Glomerular visceral epithelial cell (primary cell): Measurements from ENCODE around the gene IGSF21.
A peak's percentile ranks its signal among the peaks of the same experiment; 100 is the strongest.
"Not testable (repeated sequence)": the region's sequence is repeated elsewhere in the genome, so short reads cannot be mapped to it uniquely, and the experiment has no call there.

Experiments used
- DNase-seq: peaks from one replicate; pipeline ENCODE4 v3.0.0-alpha.2; 2016; ENCODE audit errors: extremely low spot score

The IGSF21 gene

GRCh38 chr1:18353992-18354391 lies 246.4 kb downstream of the IGSF21 start:
- no peak for DNase-seq

DNA sequence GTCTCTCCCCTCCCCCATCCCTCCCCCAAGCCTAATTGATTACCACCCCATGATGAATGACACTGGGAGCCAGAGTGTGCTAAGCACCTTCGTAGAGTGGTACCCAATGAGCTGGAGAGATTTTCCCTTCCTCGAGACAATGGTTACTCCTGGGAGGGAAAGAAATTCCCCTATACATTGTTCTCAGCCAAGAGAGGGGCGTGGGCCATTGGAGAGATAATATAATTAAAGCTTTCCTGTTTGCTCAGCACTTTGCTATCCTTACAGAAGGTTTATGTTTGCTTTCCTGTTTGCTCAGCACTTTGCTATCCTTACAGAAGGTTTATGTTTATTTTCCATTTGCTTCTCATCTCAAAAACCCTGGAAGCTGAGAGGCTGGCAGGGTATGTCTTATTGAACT lies 247.0 kb downstream of the IGSF21 start:
- no peak for DNase-seq

GRCh38 chr1:18357622-18358230 lies 250.1 kb downstream of the IGSF21 start:
- DNase-seq, result no peak

DNA sequence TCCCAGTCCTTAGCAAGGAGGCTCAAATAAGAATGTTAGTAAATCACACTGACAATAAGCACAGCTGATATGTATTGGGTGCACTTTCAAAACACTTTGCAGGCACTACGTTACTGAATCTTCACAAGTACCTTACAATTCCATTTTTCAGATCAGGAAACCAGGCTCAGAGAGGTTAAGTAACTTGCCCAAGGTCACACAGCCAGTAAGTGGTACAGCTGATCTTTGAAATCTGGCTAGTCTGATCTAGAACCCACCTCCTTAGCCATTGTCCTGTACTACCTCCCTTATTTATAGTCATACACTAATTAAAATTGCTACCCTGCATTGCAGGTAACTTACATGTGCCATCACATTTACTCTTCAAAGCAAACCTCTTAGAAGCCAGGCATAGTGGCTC lies 251.0 kb downstream of the IGSF21 start:
- no peak for DNase-seq

DNA sequence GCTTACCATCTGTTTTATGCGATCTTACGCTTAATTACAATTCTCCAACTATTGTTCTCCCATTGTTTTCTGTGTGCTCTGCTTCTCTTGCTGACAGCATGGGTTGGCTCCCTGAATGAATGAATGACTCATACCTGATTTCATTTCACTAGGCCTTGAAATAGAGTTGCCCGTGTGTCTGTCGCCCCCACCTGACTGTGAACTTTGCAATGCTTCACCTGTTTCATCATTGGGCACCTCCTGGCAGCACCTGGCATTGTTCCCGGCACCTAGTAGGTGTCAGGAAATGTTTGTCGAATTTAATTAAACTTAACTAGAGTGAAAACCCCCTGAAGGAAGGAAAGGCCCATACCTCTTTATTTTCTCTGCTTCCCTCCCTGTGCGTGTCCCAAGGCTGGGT lies 252.7 kb downstream of the IGSF21 start:
- DNase-seq, result peak; percentile 4

DNA sequence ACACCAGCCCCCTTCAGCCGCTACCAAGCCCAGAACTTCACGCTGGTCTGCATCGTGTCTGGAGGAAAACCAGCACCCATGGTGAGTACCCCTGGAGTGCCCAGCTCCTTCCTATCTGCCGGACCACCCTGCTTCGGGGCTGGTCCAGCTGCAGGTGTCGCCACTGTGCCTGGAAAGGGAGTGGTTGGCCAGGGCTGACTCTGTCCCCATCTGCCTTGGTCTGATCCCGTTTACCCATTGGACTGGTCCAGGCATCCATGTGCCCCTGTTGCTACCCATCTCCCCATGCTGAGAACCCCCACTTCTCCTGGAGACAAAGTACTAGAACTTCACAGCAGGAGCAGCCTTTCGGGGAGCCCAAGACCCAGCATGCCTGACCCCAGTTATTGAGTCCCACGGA lies 254.6 kb downstream of the IGSF21 start:
- no peak for DNase-seq

DNA sequence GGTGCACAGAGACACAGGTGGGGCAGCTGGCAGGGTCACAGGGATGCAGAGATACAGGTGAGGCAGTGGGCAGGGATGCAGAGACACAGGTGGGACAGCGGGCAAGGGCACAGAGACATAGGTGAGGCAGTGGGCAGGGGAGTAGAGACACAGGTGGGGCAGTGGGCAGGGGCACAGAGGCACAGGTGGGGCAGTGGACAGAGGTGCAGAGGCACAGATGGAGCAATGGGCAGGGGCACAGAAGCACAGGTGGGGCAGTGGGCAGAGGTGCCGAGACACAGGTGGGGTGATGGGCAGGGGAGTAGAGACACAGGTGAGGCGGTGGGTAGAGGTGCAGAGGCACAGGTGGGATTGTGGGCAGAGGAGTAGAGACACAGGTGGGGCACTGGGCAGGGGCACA lies 255.8 kb downstream of the IGSF21 start:
- DNase-seq, result no peak

GRCh38 chr1:18365099-18365705 lies 257.6 kb downstream of the IGSF21 start:
- DNase-seq, result no peak

- DNase-seq, result not testable (repeated sequence)
These were observed 264.9 kb downstream of the IGSF21 start for GRCh38 chr1:18372505-18372904.

- no peak for DNase-seq
These were observed 265.6 kb downstream of the IGSF21 start for GRCh38 chr1:18373151-18373550.

DNA sequence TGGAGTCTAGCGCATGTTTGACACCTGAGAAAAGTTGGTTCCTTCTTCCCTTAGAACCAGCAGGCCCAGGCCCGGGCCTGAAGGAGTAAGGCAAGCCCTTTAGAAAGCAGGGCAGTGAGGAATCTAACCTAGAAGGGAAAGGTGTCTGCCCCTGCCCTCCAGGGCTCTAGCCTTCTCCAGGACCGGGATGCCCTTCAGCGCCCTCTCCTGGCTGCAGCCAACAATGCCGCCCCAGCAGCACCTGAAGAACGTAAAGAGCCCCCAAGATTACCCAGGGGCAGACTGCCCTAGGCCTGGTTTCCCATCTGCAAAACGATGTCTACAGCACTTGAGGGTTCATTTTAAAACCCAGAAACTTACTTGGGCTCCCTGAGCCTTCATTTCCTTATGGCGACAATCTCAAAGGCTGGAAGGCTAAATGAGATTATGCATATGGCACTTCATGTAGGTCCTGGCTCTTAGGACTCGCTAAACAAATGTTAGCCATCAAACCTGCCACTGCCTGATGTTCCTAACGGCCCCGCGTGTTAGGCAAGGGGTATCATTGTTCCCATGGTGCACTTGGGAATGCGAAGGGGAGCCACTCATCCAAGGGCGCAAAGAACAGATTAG lies 266.4 kb downstream of the IGSF21 start:
- no peak for DNase-seq

DNA sequence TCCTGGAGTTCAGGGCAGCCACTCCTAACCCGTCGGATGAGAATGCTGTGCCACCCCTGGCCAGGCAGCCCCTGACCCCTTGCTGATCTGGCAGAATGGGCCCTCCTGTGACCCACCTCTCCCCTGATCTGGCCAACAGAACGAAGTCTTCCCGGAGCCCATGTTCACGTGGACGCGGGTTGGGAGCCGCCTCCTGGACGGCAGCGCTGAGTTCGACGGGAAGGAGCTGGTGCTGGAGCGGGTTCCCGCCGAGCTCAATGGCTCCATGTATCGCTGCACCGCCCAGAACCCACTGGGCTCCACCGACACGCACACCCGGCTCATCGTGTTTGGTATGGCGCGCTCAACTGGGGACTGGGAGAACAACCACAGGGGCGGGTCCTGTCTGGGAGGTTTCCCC lies 269.1 kb downstream of the IGSF21 start:
- DNase-seq, result no peak

DNA sequence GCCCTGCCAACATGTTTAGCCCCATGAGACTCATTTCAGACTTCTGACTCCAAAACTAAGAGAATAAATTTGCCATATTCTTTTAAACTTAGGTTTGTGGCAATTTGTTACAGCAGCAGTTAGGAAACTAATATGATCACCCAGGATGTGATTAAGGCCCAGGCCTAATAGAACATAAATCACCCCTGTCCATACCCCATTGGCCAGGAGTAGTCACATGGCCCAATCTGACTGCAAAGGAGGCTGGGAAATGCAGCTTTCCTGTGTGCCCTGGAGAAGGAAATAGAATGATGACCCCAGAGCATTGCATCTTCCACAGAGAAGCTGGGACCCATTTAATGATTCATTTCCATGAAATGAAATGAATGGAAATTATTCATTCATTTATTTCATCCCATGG lies 272.7 kb downstream of the IGSF21 start:
- DNase-seq, result no peak

- DNase-seq, result no peak
These were observed 276.5 kb downstream of the IGSF21 start for GRCh38 chr1:18384059-18384458.

DNA sequence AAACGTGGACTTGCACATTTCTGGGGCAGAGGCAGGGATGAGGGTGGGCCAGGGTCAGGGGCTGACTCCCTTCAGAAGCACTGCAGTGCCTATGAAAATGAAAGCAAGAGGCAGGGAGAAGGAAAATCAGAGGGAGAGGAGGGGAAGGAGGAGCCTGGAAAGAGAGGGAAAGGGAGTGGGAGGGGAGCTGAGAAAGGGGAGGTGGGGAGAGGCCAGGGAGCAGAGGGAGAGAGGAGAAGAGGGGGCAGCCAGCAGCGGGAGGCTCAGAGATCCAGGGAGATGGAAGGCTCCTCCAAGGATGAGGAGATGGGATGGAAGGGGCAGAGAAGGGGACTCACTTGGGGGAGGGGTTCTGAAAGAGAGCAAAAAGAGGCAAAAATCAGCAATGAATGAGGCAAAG lies 276.9 kb downstream of the IGSF21 start:
- no peak for DNase-seq

DNA sequence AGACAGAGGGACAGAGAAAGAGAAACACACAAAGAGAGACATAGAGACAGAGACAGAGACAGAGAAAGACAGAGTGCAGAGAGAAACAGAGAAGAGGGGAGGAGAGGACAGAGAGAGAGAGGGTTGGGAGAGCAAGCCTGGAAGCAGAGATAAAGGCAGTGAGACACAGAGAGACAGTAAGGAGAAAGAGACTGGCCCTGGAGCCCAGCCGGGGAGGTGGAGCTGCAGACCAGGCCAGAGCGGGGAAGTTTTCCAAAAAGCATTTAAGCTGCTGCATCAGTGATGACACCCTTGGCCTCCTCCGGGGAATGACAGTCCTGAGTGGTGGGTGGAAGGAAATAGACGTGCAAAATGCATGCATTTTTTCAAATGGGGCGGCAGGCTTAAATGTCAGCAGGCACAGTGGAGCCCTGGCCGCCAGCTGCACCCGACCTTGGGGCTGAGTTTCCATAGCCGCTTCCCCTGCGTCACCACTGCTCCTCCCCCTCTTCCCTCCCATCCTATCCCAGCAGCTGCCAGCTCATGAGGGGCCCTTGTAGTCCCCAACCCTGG lies 277.7 kb downstream of the IGSF21 start:
- DNase-seq, result no peak

DNA sequence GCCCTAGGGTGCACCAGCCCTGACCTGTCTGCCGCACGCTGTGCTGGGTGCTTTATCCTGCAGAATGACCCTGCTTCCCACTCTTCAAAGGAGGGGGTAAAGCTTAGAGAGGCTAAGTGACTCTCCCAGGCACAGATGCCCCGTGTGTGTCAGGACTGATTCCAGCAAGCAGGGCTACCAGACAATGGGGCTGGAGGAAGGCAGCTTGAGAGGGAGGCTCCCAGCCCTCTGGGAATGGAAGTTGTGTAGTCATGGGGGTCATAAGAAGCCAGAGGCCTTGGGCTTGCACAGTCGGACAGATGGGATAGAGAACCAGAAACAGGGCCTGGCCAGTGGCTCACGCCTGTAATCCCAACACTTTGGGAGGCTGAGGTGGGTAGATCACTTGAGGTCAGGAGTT lies 279.0 kb downstream of the IGSF21 start:
- no peak for DNase-seq

DNA sequence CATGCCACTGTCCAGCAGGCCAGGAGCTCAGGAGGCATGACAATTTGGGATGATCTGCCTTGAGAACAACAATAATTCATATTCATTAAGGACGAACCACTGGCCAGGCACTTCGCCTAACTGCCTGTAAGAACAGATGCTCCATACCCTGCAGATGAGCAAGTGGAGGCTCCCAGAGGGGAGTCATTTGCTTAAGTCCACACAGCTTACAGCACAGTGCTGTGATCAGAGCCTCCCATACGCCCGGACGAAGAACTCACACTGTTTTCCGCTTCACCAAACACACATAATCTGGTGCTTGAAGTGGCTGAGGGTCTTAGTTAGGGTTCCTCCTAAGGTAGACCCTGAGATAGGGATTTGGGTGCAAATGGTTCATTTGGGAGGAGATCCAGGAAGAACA lies 279.7 kb downstream of the IGSF21 start:
- DNase-seq, result no peak

DNA sequence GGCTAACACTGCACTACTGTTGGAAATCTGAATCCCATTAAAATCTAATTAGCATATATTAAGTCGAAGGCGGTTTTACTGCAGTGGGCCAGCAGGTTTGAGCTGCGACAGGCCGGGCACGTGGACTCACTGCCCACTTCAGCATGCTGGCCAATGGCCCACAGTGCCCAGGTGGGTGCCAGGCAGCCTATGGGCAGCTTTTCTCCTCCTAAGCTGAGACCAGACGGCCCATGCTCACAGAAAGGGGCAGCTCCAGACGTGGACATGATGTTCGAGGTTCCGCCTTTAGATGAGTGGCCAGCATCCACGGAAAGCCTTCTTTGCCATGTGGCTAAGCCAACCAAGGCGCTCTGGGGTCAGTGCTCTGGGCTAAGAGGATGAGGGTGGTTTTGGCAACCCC lies 283.4 kb downstream of the IGSF21 start:
- DNase-seq, result no peak

GRCh38 chr1:18394563-18395156 lies 287.1 kb downstream of the IGSF21 start:
- no peak for DNase-seq

DNA sequence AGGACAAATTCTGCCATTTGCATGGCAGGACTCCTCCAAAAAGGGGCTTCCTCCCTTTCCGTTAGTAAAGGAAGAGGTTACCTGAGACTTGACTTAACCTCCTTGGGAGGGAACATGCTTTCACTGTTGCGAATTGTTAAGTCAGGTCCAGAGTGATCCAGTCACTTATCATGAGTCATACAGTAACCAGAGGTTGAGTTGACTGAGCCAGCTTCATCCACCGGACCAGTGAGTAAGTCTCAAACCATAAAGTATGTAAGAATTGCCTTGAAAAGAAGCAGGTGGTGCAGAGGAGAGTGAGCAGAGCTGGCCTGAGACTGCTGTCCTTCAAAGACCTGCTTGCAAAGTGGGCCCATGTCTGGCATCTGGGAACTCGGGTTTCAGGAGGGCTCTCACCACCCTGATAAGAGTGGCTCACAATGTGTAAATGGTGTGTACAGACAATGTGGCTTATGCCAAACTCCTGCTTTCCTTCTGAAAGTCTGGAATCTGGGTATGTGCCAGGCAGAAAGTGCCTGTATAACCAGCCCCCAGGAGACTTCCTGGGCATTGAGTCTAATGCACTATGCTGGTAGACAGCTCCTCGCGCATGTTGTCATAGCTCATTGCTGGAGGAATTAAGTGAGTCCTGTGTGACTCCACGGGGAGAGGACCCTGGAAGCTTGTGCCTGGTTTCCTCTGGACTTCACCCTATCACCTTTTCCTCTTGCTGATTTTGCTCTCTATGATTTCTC lies 288.8 kb downstream of the IGSF21 start:
- DNase-seq, result peak; percentile 44

GRCh38 chr1:18397641-18398040 lies 290.0 kb downstream of the IGSF21 start:
- DNase-seq, result no peak
